ENCODE data around the gene RXRG.

GRCh38 chr1:165449131-165449530, 4.2 kb upstream of the RXRG start:
- no peak for TF ChIP-seq REST (IDR thresholded peaks at IDR 0.05; ENCODE audit: insufficient read depth in 1 of 2, low read depth in 2 of 2, low read length in 2 of 2)
- TF ChIP-seq POLR2AphosphoS5 (IDR thresholded peaks at IDR 0.05; ENCODE audit: low read depth, low read length) = no peak

Data from PFSK-1 (cell line).